Stomach (tissue), 4 donors: ENCODE results near the gene FBXO7.

Experiments
- EP300 ChIP-seq: sonication (generic); formaldehyde crosslinking; IDR thresholded peaks from one replicate; pipeline ENCODE4 v1.6.1; 2017; ENCODE audit warnings: antibody characterized with exemption
- POLR2A ChIP-seq, 4 donors: fragments of 450-650 bp; IDR thresholded peaks; one replicate each; pipeline ENCODE4 v1.6.1; 2016; ENCODE audit warnings: antibody characterized with exemption in 4 of 4, control low read depth in 2 of 4, mild to moderate bottlenecking in 1 of 4, moderate library complexity in 1 of 4

- TF ChIP-seq EP300 = no peak
- no peak for TF ChIP-seq POLR2A (IDR thresholded peaks at IDR 0.05)
Measured at GRCh38 chr22:32473388-32473952, 1.1 kb upstream of the FBXO7 start.
